ENCODE results near the gene FGD2.

- TF ChIP-seq CTCF (IDR thresholded peaks at IDR 0.05; ENCODE audit: extremely low read depth in 1 of 2, insufficient read depth in 1 of 2, low read depth in 1 of 2, low read length in 2 of 2) (no peak), EZH2 (IDR thresholded peaks at IDR 0.05; ENCODE audit: borderline replicate concordance, low read depth, low read length, severe bottlenecking) (no peak), GATA2 (IDR thresholded peaks at IDR 0.05; ENCODE audit: insufficient read depth, insufficient read length, low read depth, low read length) (no peak), POLR2AphosphoS5 (IDR thresholded peaks at IDR 0.05; ENCODE audit: insufficient read depth, low read depth, low read length) (no peak), POLR2A (IDR thresholded peaks at IDR 0.05; ENCODE audit: low read depth, low read length) (no peak), JUN (IDR thresholded peaks at IDR 0.05; ENCODE audit: borderline replicate concordance, insufficient read depth, insufficient read length, low read depth) (no peak), MYC (IDR thresholded peaks at IDR 0.05; ENCODE audit: low read depth, low read length) (no peak)
Observed at GRCh38 chr6:36959555-36960250, 45.8 kb upstream of the FGD2 start.

Measured in endothelial cell of umbilical vein (primary cell).